Stimulated activated CD8-positive, alpha-beta memory T cell treated with anti-CD3 and anti-CD28 coated beads, Interleukin-4, amount 100 ng/mL, for 48 hours (primary cell): ENCODE results near the gene LILRB3.
"Not testable (repeated sequence)": the region's sequence is repeated elsewhere in the genome, so short reads cannot be mapped to it uniquely, and the experiment has no call there.

Experiments used
- DNase-seq: peaks from one replicate; pipeline ENCODE4 v3.0.0-alpha.2; 2020

LILRB3 gene

GRCh38 chr19:54222474-54223276, at the start of gene LILRB3:
Gene LILRB3, minus strand, starts transcription at chr19:54223007. Its CDS starts 31 bp downstream, at chr19:54222976.
- not testable (repeated sequence) for DNase-seq

- not testable (repeated sequence) for DNase-seq
These were observed 49.4 kb upstream of the LILRB3 start for GRCh38 chr19:54272181-54272580.

- not testable (repeated sequence) for DNase-seq
These were observed 48.8 kb upstream of the LILRB3 start for GRCh38 chr19:54271587-54271986.

GRCh38 chr19:54271106-54271505, 48.3 kb upstream of the LILRB3 start:
- DNase-seq, result no peak

- no peak for DNase-seq
These were observed 46.1 kb upstream of the LILRB3 start for GRCh38 chr19:54268936-54269335.

- DNase-seq, result peak; percentile 90
These were observed 43.3 kb upstream of the LILRB3 start for GRCh38 chr19:54266133-54266532.

- DNase-seq, result no peak
These were observed 39.7 kb upstream of the LILRB3 start for GRCh38 chr19:54262470-54262869.

GRCh38 chr19:54262066-54262465, 39.3 kb upstream of the LILRB3 start:
- no peak for DNase-seq

GRCh38 chr19:54257116-54257480, 34.3 kb upstream of the LILRB3 start, which contains the start of gene LILRB5:
Gene LILRB5, minus strand, starts transcription at chr19:54257273. Its CDS starts 80 bp downstream, at chr19:54257193.
- DNase-seq, result no peak

- DNase-seq, result no peak
These were observed 33.7 kb upstream of the LILRB3 start for GRCh38 chr19:54256250-54257115.

GRCh38 chr19:54255105-54255775, 32.4 kb upstream of the LILRB3 start:
- DNase-seq, result no peak

- no peak for DNase-seq
These were observed 31.5 kb upstream of the LILRB3 start for GRCh38 chr19:54254195-54254906.

- no peak for DNase-seq
These were observed 30.8 kb upstream of the LILRB3 start for GRCh38 chr19:54253331-54254194.

- DNase-seq, result no peak
These were observed 30.0 kb upstream of the LILRB3 start for GRCh38 chr19:54252845-54253244.

GRCh38 chr19:54252243-54252642, 29.4 kb upstream of the LILRB3 start:
- DNase-seq, result no peak

GRCh38 chr19:54248016-54248601, 25.3 kb upstream of the LILRB3 start:
- DNase-seq, result peak; percentile 75

- no peak for DNase-seq
These were observed 24.5 kb upstream of the LILRB3 start for GRCh38 chr19:54247106-54247930.

- no peak for DNase-seq
These were observed 23.1 kb upstream of the LILRB3 start for GRCh38 chr19:54245936-54246335.

GRCh38 chr19:54243809-54244208, 21.0 kb upstream of the LILRB3 start:
- not testable (repeated sequence) for DNase-seq

GRCh38 chr19:54242646-54243045, 19.8 kb upstream of the LILRB3 start, which contains the start of gene LILRA6:
Gene LILRA6, minus strand, starts transcription at chr19:54242790.
- DNase-seq, result not testable (repeated sequence)
